Measurements from ENCODE around the gene NUDT16. TPM values are rescaled to one million over a fixed set of nuclear protein-coding genes. Genes with fewer than 3 reads are reported as not detected.
"Not testable (repeated sequence)": the region's sequence is repeated elsewhere in the genome, so short reads cannot be mapped to it uniquely, and the experiment has no call there.

The NUDT16 gene
- total RNA-seq, 1 donor from 2014 or later = 15.8 TPM

DNA sequence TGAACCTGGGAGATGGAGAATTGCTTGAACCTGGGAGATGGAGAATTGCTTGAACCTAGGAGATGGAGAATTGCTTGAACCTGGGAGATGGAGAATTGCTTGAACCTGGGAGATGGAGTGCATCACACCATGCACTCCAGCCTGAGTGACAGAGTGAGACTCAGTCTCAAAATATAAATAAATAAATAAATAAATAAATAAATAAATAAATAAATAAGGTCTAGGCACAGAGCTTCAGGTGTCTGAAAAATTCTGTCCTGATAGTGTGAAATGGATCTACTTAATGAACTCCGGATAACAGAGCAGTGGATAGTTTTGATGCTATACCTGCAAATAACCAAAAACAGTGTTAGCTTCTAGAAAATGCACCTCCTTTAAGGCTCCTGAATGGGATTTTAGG, 24.3 kb upstream of the NUDT16 start:
- no peaks in the 10 kb centered on the region for H3K9me3 Mint-ChIP-seq
- POLR2A ChIA-PET = no interaction called here
- H3K36me3 Mint-ChIP-seq (ENCODE audit: low read depth) = no peaks in the 10 kb centered on the region
- H3K27me3 Mint-ChIP-seq = peaks cover 1% of the 10 kb centered on the region
- peaks cover 21% of the 10 kb centered on the region for H3K4me1 Mint-ChIP-seq
- CTCF ChIA-PET = no interaction called here
- DNase-seq = no peak
- intact Hi-C loops (cut with micrococcal nuclease) = no loop called here
- no peak for ATAC-seq (ENCODE audit: low read depth)
- H3K27ac Mint-ChIP-seq = no peak overlapping the region
- TF ChIP-seq, protein P1, sequence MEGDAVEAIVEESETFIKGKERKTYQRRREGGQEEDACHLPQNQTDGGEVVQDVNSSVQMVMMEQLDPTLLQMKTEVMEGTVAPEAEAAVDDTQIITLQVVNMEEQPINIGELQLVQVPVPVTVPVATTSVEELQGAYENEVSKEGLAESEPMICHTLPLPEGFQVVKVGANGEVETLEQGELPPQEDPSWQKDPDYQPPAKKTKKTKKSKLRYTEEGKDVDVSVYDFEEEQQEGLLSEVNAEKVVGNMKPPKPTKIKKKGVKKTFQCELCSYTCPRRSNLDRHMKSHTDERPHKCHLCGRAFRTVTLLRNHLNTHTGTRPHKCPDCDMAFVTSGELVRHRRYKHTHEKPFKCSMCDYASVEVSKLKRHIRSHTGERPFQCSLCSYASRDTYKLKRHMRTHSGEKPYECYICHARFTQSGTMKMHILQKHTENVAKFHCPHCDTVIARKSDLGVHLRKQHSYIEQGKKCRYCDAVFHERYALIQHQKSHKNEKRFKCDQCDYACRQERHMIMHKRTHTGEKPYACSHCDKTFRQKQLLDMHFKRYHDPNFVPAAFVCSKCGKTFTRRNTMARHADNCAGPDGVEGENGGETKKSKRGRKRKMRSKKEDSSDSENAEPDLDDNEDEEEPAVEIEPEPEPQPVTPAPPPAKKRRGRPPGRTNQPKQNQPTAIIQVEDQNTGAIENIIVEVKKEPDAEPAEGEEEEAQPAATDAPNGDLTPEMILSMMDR (IDR thresholded peaks at IDR 0.05) = no peak
- H3K4me3 Mint-ChIP-seq = no peak overlapping the region

DNA sequence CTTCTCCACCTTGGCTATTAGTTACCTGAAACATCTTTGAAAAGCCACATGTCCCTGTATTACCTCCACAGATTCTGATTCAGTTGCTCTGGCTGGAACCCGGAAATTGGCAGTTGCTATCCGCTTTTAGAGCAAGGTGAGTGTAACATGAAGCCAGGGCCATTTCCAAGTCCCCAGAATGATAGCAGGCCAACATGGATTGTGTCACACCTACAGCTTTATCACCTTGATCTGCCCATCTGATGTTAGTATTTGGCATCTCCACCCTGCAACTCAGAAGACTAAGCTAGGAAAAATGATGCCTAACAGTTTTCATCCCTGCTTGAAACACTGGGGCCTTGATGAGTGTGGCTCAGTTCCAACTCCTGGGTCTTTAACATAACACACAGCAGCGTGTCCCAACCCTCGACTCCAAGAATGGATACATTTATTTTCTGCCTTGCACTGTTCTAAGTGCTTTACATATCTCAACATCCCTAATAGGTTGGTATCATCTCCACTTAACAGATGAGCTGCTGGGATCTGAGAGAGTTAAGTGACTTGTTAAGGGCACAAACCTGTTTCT, 21.3 kb upstream of the NUDT16 start:
- no peak for DNase-seq
- POLR2A ChIA-PET = no interaction called here
- CTCF ChIA-PET = no interaction called here
- intact Hi-C loops (cut with micrococcal nuclease) = no loop called here
- Mint-ChIP-seq H3K36me3 (ENCODE audit: low read depth) (no peaks in the 10 kb centered on the region), H3K4me3 (no peak overlapping the region), H3K27ac (no peak overlapping the region), H3K4me1 (peaks cover 11% of the 10 kb centered on the region), H3K27me3 (peaks cover 9% of the 10 kb centered on the region), H3K9me3 (no peaks in the 10 kb centered on the region)
- TF ChIP-seq, protein P1 (IDR thresholded peaks at IDR 0.05) = no peak
- ATAC-seq (ENCODE audit: low read depth) = no peak

DNA sequence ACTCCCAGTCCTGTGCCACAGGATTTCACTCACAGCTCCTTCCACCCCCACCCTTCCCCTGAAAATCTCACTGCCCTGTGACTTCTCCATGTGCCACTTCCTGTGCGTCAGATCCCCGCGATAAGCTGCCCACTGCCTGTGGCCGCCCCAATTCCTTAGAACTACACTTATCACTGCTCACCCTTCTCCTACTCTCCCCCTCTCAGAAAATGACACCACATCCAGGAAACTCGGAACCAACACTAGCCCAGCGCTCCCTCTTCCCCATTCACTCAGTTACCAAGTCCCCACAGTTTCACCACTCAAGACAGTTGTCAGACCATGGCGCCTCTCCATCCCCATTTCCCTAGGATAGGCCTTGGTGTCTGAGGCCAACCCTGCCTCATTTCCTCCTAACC, 20.5 kb upstream of the NUDT16 start:
- H3K4me1 Mint-ChIP-seq = peaks cover 11% of the 10 kb centered on the region
- H3K27ac Mint-ChIP-seq; POLR2A ChIA-PET; DNase-seq; CTCF ChIA-PET; ATAC-seq (ENCODE audit: low read depth); H3K36me3 Mint-ChIP-seq (ENCODE audit: low read depth); H3K9me3 Mint-ChIP-seq; intact Hi-C loops (cut with micrococcal nuclease): not testable (repeated sequence)
- peak overlapping the region; percentile 83 for H3K4me3 Mint-ChIP-seq
- peaks cover 15% of the 10 kb centered on the region for H3K27me3 Mint-ChIP-seq

DNA sequence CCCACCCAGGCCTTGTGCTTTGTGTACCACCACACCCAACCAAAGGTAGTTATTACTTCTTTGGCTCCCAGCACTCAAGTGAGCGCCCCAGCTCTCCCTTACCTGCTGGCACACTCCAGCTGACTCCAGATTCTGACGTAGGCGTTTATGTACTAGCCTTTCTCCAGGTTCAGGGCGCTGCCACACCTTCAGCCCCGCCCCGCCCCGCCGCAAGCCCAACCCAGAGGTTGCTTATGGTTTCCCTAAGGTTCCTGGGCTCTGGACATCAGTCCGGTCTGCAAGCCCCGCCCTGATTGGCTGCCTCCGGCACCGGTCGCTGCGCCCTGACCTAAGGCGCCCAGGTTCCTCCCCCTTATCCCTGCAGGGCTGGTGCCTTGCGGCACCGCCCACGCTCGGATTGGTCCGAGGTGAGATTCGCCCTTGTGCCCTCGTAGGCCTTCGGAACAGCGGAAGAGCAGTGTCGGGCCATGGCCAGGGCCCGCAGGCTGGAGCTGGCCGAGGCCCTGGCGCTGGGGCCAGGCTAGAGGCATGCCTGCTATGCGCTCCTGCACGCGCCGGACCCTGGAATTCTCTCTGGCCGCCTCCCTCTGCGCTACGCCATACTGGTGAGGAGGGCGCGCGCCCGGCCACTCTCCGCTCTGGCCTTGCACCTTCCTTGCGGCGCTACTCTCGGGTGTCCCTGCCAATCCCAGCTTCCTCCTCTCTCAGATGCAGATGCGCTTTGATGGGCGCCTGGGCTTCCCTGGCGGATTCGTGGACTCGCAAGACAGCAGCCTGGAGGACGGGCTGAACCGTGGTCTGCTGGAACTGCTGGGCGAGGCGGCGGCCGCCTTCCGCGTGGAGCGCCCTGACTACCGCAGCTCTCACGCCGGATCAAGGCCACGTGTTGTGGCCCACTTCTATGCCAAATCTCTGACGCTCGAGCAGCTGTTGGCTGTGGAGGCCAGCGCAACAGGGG, 19.8 kb upstream of the NUDT16 start:
- H3K27ac Mint-ChIP-seq = no peak overlapping the region
- H3K9me3 Mint-ChIP-seq = no peaks in the 10 kb centered on the region
- DNase-seq (no peak), ATAC-seq (ENCODE audit: low read depth) (peak; percentile 94)
- H3K27me3 Mint-ChIP-seq = peaks cover 15% of the 10 kb centered on the region
- intact Hi-C loops (cut with micrococcal nuclease) = no loop called here
- TF ChIP-seq, protein P1 (IDR thresholded peaks at IDR 0.05) = no peak
- peaks cover 11% of the 10 kb centered on the region for H3K4me1 Mint-ChIP-seq
- no peaks in the 10 kb centered on the region for H3K36me3 Mint-ChIP-seq (ENCODE audit: low read depth)
- H3K4me3 Mint-ChIP-seq = peak overlapping the region; percentile 83
- ChIA-PET CTCF (no interaction called here), POLR2A (no interaction called here)

DNA sequence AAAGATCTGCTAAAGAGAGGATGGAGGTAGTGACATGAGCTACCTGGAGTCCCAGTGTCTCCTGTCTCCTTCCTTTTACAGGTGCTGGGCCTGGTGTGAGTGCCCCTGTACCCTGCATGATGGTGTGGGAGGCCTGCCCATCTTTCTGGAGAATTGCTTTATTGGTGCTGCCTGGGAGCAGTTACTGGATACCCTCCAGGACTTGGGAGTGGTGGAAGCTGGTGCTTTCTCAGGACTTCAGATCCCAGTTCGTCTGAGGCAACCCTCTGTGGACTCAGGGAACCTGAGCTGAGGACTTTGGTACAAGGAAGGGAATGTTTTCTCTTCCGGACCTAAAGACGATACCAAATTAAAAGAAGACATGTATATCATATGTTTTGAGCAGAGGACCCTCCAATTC, 18.3 kb upstream of the NUDT16 start:
- intact Hi-C loops (cut with micrococcal nuclease) = no loop called here
- H3K36me3 Mint-ChIP-seq (ENCODE audit: low read depth) = no peaks in the 10 kb centered on the region
- TF ChIP-seq, protein P1 (IDR thresholded peaks at IDR 0.05) = no peak
- H3K9me3 Mint-ChIP-seq = no peaks in the 10 kb centered on the region
- no peak overlapping the region for H3K27ac Mint-ChIP-seq
- peaks cover 11% of the 10 kb centered on the region for H3K4me1 Mint-ChIP-seq
- no peak for ATAC-seq (ENCODE audit: low read depth)
- no peak for DNase-seq
- peaks cover 18% of the 10 kb centered on the region for H3K27me3 Mint-ChIP-seq
- no peak overlapping the region for H3K4me3 Mint-ChIP-seq
- ChIA-PET CTCF (no interaction called here), POLR2A (interaction anchor here (1.7 kb wide), 1 partner anchor 18 kb away, joined by 6 read pairs; the partner anchor contains the start of gene NUDT16)
